ENCODE measurements around the gene LBP.

DNA sequence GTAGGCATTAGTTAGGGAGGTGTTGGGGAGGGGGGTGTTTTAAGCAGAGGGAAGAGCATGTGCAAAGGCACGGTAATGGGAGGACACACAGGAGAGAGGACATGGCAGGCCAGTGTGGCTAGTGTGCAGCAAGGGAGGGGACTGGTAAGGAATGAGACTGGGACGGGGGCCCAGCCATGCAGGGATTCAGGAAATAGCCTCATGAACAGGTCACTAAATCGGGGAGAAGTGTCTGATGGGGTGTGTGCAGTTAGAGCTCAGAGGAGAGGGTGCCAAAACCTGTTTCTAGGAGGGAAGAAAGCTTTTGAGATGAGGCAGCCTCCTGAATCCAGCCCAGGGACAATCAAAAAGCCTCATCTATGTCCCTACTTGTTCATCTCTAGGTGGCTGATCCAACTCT, 34.8 kb upstream of the LBP start:
- TF ChIP-seq CTCF (IDR thresholded peaks at IDR 0.05; ENCODE audit: low read length) (no peak), EZH2 (IDR thresholded peaks at IDR 0.05; ENCODE audit: borderline replicate concordance, low read length) (no peak)

Measured in OCI-LY1 (cell line).